Left ventricle myocardium inferior (tissue), 1 donor: Measurements from ENCODE around the gene LRMDA. TPM values are rescaled to one million over a fixed set of nuclear protein-coding genes. Genes with fewer than 3 reads are reported as not detected.

Experiments
- DNase-seq: peaks from one replicate; pipeline ENCODE4 v3.0.0-alpha.2; 2020
- H3K27ac ChIP-seq: fragments of 200-600 bp; replicated peaks from 2 replicates; pipeline ENCODE4 v1.8.0; 2021
- H3K27me3 ChIP-seq: fragments of 200-600 bp; 2 replicates; pipeline ENCODE4 v1.8.0; 2021; ENCODE audit warnings: low read depth
- H3K36me3 ChIP-seq: fragments of 200-600 bp; 2 replicates; pipeline ENCODE4 v1.8.0; 2021
- H3K4me1 ChIP-seq: fragments of 200-600 bp; 2 replicates; pipeline ENCODE4 v1.8.0; 2021
- H3K4me3 ChIP-seq: fragments of 200-600 bp; 2 replicates; pipeline ENCODE4 v1.8.0; 2021; ENCODE audit warnings: mild to moderate bottlenecking, moderate library complexity
- H3K9me3 ChIP-seq: fragments of 200-600 bp; replicated peaks from 2 replicates; pipeline ENCODE4 v1.8.0; 2021
- CTCF ChIP-seq: fragments of 200-600 bp; IDR thresholded peaks from 2 replicates; pipeline ENCODE4 v1.8.0; 2021; ENCODE audit warnings: antibody characterized with exemption, mild to moderate bottlenecking, borderline replicate concordance
- intact Hi-C: fragments of 100-400 bp; cut with micrococcal nuclease; formaldehyde crosslinking; loops from one replicate; pipeline ENCODE4 v1.11.0; 2022
- total RNA-seq: library from RNA; stranded (reverse); fragmentation: NEBNext Ultra II Directional; extraction: Animal tissue kit (Norgen Biotek cat#: 25700); gene quantifications from one replicate; pipeline ENCODE4 v1.2.1, GENCODE V29; 2021
- donor health status: DM: no; HTN: yes; CAD: no; lungs with severe emphysema.

The LRMDA gene
- total RNA-seq, 1 donor from 2014 or later = 18.7 TPM

- no peak for DNase-seq
Observed at GRCh38 chr10:75726522-75727483, 295.4 kb downstream of the LRMDA start.

GRCh38 chr10:75730847-75731246, 299.4 kb downstream of the LRMDA start:
- TF ChIP-seq CTCF = no peak
- Histone ChIP-seq H3K4me3 (no peak overlapping the region), H3K36me3 (no peaks in the 10 kb centered on the region), H3K27ac (no peak overlapping the region), H3K27me3 (no peaks in the 10 kb centered on the region), H3K9me3 (no peaks in the 10 kb centered on the region), H3K4me1 (no peaks in the 10 kb centered on the region)
- intact Hi-C loops = no loop called here
- no peak for DNase-seq

More at GRCh38 chr10:75726522-75727483, 295.4 kb downstream of the LRMDA start:
- intact Hi-C loops = no loop called here
- no peak for TF ChIP-seq CTCF
- no peaks in the 10 kb centered on the region for H3K4me1 ChIP-seq
- H3K9me3 ChIP-seq = no peaks in the 10 kb centered on the region
- no peak overlapping the region for H3K4me3 ChIP-seq
- no peak overlapping the region for H3K27ac ChIP-seq
- no peaks in the 10 kb centered on the region for H3K36me3 ChIP-seq
- no peaks in the 10 kb centered on the region for H3K27me3 ChIP-seq

- Histone ChIP-seq H3K9me3 (no peaks in the 10 kb centered on the region), H3K27me3 (no peaks in the 10 kb centered on the region), H3K4me3 (no peak overlapping the region), H3K27ac (no peak overlapping the region), H3K36me3 (no peaks in the 10 kb centered on the region), H3K4me1 (no peaks in the 10 kb centered on the region)
- intact Hi-C loops = no loop called here
- no peak for TF ChIP-seq CTCF
- DNase-seq = no peak
Observed at GRCh38 chr10:75733135-75733890, 301.9 kb downstream of the LRMDA start.

GRCh38 chr10:75736151-75736640, 304.8 kb downstream of the LRMDA start:
- Histone ChIP-seq H3K4me3 (no peak overlapping the region), H3K36me3 (no peaks in the 10 kb centered on the region), H3K9me3 (peaks cover 7% of the 10 kb centered on the region), H3K4me1 (no peaks in the 10 kb centered on the region), H3K27me3 (no peaks in the 10 kb centered on the region), H3K27ac (no peak overlapping the region)
- TF ChIP-seq CTCF = no peak
- intact Hi-C loops = no loop called here
- DNase-seq = no peak

GRCh38 chr10:75736889-75737579, 305.6 kb downstream of the LRMDA start:
- no peak for TF ChIP-seq CTCF
- Histone ChIP-seq H3K36me3 (no peaks in the 10 kb centered on the region), H3K27me3 (no peaks in the 10 kb centered on the region), H3K4me3 (no peak overlapping the region), H3K9me3 (peaks cover 9% of the 10 kb centered on the region), H3K4me1 (no peaks in the 10 kb centered on the region), H3K27ac (no peak overlapping the region)
- no peak for DNase-seq
- intact Hi-C loops = no loop called here
